Endothelial cell of umbilical vein (primary cell): ENCODE data around the gene CERK. TPM values are rescaled to one million over a fixed set of nuclear protein-coding genes. Genes with fewer than 3 reads are reported as not detected.

Source experiments
- BruUV-seq: library from RNA; stranded (reverse); fragments of 400-500 nt; replicated peaks from 2 replicates; lab custom pipeline; 2021; lab: Mats Ljungman, UMichigan
- CTCF ChIA-PET: fragments of 300-600, 350-600 bp; sonication (Branson Sonifier 250); formaldehyde crosslinking; loops from one replicate; lab custom pipeline; 2021; ENCODE audit warnings: antibody characterized with exemption, inconsistent platforms; lab: Charles Lee
- POLR2A ChIA-PET: fragments of 300-600, 350-600 bp; sonication (Branson Sonifier 250); formaldehyde crosslinking; loops from one replicate; lab custom pipeline; 2021; ENCODE audit warnings: antibody characterized with exemption, inconsistent platforms; lab: Charles Lee
- DNase-seq: peaks from one replicate; pipeline ENCODE4 v3.0.0-alpha.2; 2011; ENCODE audit warnings: low read depth, low spot score
- FAIRE-seq: peaks from 2 replicates; lab custom pipeline; 2011; peaks lifted over from hg19 to GRCh38; lab: Jason Lieb, UNC
- H2AFZ ChIP-seq: 2 replicates; pipeline ENCODE4 v1.6.0; 2012; ENCODE audit warnings: low read depth, low read length, control low read depth, inconsistent platforms
- H3K27ac ChIP-seq: 2 replicates; pipeline ENCODE4 v1.5.1; 2011; ENCODE audit warnings: low read depth, mild to moderate bottlenecking, control low read depth, low read length, moderate library complexity; ENCODE audit not compliant: insufficient read depth
- H3K27me3 ChIP-seq, 2 experiments: 2 replicates each; pipeline versions ENCODE4 v1.6.0 to v1.6.1; 2011; ENCODE audit warnings: low read length in 2 of 2, mixed read lengths in 1 of 2; ENCODE audit not compliant: control insufficient read depth in 2 of 2, insufficient read depth in 2 of 2
- H3K36me3 ChIP-seq, 2 experiments: 2 replicates in 1 of 2; 3 replicates in 1 of 2; pipeline ENCODE4 v1.5.1; 2011; ENCODE audit warnings: low read length in 2 of 2, mild to moderate bottlenecking in 1 of 2, moderate library complexity in 1 of 2; ENCODE audit not compliant: control insufficient read depth in 2 of 2, insufficient read depth in 2 of 2; ENCODE audit errors: extremely low read depth in 1 of 2
- H3K4me1 ChIP-seq: 3 replicates; pipeline ENCODE4 v1.5.1; 2011; ENCODE audit warnings: mild to moderate bottlenecking, low read length; ENCODE audit not compliant: control insufficient read depth, insufficient read depth; ENCODE audit errors: extremely low read depth
- H3K4me2 ChIP-seq: 2 replicates; pipeline ENCODE4 v1.6.1; 2011; ENCODE audit warnings: low read length, control low read depth, mixed read lengths; ENCODE audit not compliant: insufficient read depth
- H3K4me3 ChIP-seq, 3 experiments: fragments of 200-600 bp in 1 of 3; sonication (generic), shearing (Covaris generic) in 1 of 3; replicated peaks in 1 of 3; 2 replicates each; pipeline ENCODE4 v1.5.1; 2011 to 2016; ENCODE audit warnings: control low read depth in 3 of 3, low read length in 3 of 3, mild to moderate bottlenecking in 2 of 3, inconsistent platforms in 1 of 3, low read depth in 1 of 3, moderate library complexity in 1 of 3; ENCODE audit not compliant: insufficient read depth in 1 of 3
- H3K79me2 ChIP-seq: 2 replicates; pipeline ENCODE4 v1.6.0; 2012; ENCODE audit warnings: low read length, inconsistent platforms; ENCODE audit not compliant: control insufficient read depth, insufficient read depth
- H3K9ac ChIP-seq: replicated peaks from 2 replicates; pipeline ENCODE3; 2011; ENCODE audit warnings: low read length, control low read depth; ENCODE audit not compliant: insufficient read depth; ENCODE audit errors: extremely low read depth
- H3K9me1 ChIP-seq: replicated peaks from 3 replicates; pipeline ENCODE4 v1.6.0; 2011; ENCODE audit warnings: mild to moderate bottlenecking, low read length; ENCODE audit not compliant: control insufficient read depth, insufficient read depth; ENCODE audit errors: extremely low read depth
- H3K9me3 ChIP-seq: replicated peaks from 2 replicates; pipeline ENCODE4 v1.5.1; 2012; ENCODE audit warnings: low read length, inconsistent platforms; ENCODE audit not compliant: control insufficient read depth, insufficient read depth
- H4K20me1 ChIP-seq: replicated peaks from 2 replicates; pipeline ENCODE3; 2011; ENCODE audit warnings: mild to moderate bottlenecking, low read length; ENCODE audit not compliant: control insufficient read depth, insufficient read depth; ENCODE audit errors: extremely low read depth
- EZH2 ChIP-seq: IDR thresholded peaks from 2 replicates; pipeline ENCODE4 v1.6.1; 2012; ENCODE audit warnings: borderline replicate concordance, low read depth, mild to moderate bottlenecking, moderate library complexity, low read length, inconsistent platforms; ENCODE audit not compliant: severe bottlenecking
- FOS ChIP-seq: IDR thresholded peaks from 2 replicates; pipeline ENCODE4 v1.6.1; 2011; ENCODE audit warnings: mild to moderate bottlenecking, low read length, moderate library complexity, borderline replicate concordance; ENCODE audit not compliant: insufficient read depth
- GATA2 ChIP-seq: IDR thresholded peaks from 2 replicates; pipeline ENCODE4 v1.7.0; 2011; ENCODE audit warnings: low read depth, mild to moderate bottlenecking, moderate library complexity, mixed read lengths, low read length; ENCODE audit not compliant: insufficient read length, insufficient read depth
- JUN ChIP-seq: IDR thresholded peaks from 2 replicates; pipeline ENCODE4 v1.6.1; 2011; ENCODE audit warnings: borderline replicate concordance, low read depth; ENCODE audit not compliant: insufficient read length, insufficient read depth
- MYC ChIP-seq: IDR thresholded peaks from one replicate; pipeline ENCODE4 v1.6.1; 2011; ENCODE audit warnings: mild to moderate bottlenecking, low read depth, low read length
- POLR2A ChIP-seq: IDR thresholded peaks from 2 replicates; pipeline ENCODE4 v1.6.1; 2012; ENCODE audit warnings: low read depth, mild to moderate bottlenecking, control low read depth, low read length
- POLR2AphosphoS5 ChIP-seq: IDR thresholded peaks from 2 replicates; pipeline ENCODE4 v1.6.1; 2012; ENCODE audit warnings: low read depth, mild to moderate bottlenecking, control low read depth, low read length, moderate library complexity; ENCODE audit not compliant: insufficient read depth
- dilution Hi-C: fragments of 300-500 bp; cut with MboI; formaldehyde crosslinking; loops from one replicate; pipeline ENCODE4 v1.15.0; 2019; ENCODE audit warnings: low sequenced_read_pairs; ENCODE audit not compliant: extremely low pct_ligation_motif_present
- intact Hi-C: fragments of 100-400 bp; cut with micrococcal nuclease; formaldehyde crosslinking; loops from one replicate; pipeline ENCODE4 v1.10.0; 2022
- polyA plus RNA-seq, 4 experiments: library from polyadenylated mRNA; depleted of rRNA in 3 of 4; stranded (reverse) in 3 of 4; unstranded in 1 of 4; fragments of >200 nt; gene quantifications; 2 replicates each; pipeline versions ENCODE4 v1.2.1 to v1.2.3, GENCODE V29; 2011 to 2012; ENCODE audit warnings: missing spikeins in 1 of 4
- total RNA-seq: library from RNA; stranded (reverse); gene quantifications from 2 replicates; pipeline ENCODE4 v1.2.3, GENCODE V29; 2021
- TF ChIP-seq, protein P1 (sequence below): IDR thresholded peaks from 2 replicates; pipeline ENCODE4 v1.6.1; 2011; ENCODE audit not compliant: insufficient read depth, insufficient read length
- TF ChIP-seq, protein P2 (sequence below), 2 donors: IDR thresholded peaks; 1 replicate in 1 of 2; 2 replicates in 1 of 2; pipeline ENCODE4 v1.5.1; 2011; ENCODE audit warnings: low read length in 2 of 2, mild to moderate bottlenecking in 2 of 2, moderate library complexity in 2 of 2, control low read depth in 1 of 2, inconsistent platforms in 1 of 2, low read depth in 1 of 2; ENCODE audit not compliant: insufficient read depth in 1 of 2; ENCODE audit errors: extremely low read depth in 1 of 2

The CERK gene
- total and polyA plus RNA-seq, 2 donors (not counting 3 experiments of a cell fraction or from before 2014, with no cell fraction given) = 61.1 to 88.0 TPM

DNA sequence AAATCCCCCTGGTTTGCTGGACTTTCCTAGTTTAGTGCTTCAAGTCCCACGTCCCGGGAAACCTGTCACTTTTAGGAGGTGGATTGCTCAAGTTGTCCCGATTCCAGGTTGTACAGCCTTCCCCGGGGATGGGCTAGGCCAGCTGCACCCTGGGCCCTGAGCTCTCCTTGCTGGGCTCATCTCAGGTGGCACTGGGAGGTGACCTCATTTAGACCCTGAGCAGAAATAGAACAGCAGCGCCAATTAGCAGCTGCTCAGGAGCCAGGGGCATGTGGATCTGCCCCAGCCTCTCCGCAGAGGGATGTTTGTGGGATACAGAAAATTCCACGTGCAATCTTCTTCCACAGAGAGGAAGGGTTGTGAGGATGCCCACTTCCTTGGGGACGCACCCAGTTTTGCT, 9.6 kb upstream of the CERK start:
- ChIA-PET CTCF (interaction anchor here (1.1 kb wide), 1 partner anchor 14 kb away, joined by 4 read pairs; no protein-coding TSS in a partner anchor), POLR2A (no interaction called here)
- no peak overlapping the region for H3K4me3 ChIP-seq
- no peak for FAIRE-seq
- H3K27ac ChIP-seq = no peak overlapping the region
- no TSS peak for BruUV-seq
- no peaks in the 10 kb centered on the region for H4K20me1 ChIP-seq
- no peak for TF ChIP-seq POLR2A
- TF ChIP-seq FOS = no peak
- TF ChIP-seq MYC = no peak
- TF ChIP-seq GATA2 = no peak
- TF ChIP-seq POLR2AphosphoS5 = no peak
- TF ChIP-seq JUN = no peak
- TF ChIP-seq, protein P1, sequence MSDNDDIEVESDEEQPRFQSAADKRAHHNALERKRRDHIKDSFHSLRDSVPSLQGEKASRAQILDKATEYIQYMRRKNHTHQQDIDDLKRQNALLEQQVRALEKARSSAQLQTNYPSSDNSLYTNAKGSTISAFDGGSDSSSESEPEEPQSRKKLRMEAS = no peak
- no peak for TF ChIP-seq EZH2
- TF ChIP-seq, protein P2, sequence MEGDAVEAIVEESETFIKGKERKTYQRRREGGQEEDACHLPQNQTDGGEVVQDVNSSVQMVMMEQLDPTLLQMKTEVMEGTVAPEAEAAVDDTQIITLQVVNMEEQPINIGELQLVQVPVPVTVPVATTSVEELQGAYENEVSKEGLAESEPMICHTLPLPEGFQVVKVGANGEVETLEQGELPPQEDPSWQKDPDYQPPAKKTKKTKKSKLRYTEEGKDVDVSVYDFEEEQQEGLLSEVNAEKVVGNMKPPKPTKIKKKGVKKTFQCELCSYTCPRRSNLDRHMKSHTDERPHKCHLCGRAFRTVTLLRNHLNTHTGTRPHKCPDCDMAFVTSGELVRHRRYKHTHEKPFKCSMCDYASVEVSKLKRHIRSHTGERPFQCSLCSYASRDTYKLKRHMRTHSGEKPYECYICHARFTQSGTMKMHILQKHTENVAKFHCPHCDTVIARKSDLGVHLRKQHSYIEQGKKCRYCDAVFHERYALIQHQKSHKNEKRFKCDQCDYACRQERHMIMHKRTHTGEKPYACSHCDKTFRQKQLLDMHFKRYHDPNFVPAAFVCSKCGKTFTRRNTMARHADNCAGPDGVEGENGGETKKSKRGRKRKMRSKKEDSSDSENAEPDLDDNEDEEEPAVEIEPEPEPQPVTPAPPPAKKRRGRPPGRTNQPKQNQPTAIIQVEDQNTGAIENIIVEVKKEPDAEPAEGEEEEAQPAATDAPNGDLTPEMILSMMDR (IDR thresholded peaks at IDR 0.05; ENCODE audit: extremely low read depth in 1 of 2, insufficient read depth in 1 of 2, low read depth in 1 of 2, low read length in 2 of 2) = no peak
- no peaks in the 10 kb centered on the region for H3K27me3 ChIP-seq
- dilution Hi-C loops (no loop called here), intact Hi-C loops (no loop called here)
- no peak overlapping the region for H2AFZ ChIP-seq
- H3K36me3 ChIP-seq = no peaks in the 10 kb centered on the region
- no peaks in the 10 kb centered on the region for H3K79me2 ChIP-seq
- H3K4me1 ChIP-seq = peaks cover 33% of the 10 kb centered on the region
- no peak for DNase-seq
- H3K9me3 ChIP-seq = no peaks in the 10 kb centered on the region
- H3K9me1 ChIP-seq = no peaks in the 10 kb centered on the region
- no peak overlapping the region for H3K9ac ChIP-seq
- no peak overlapping the region for H3K4me2 ChIP-seq
